Fibroblast of upper back skin (primary cell): ENCODE results near the gene MAP3K10.

Experiments
- DNase-seq: peaks from one replicate; pipeline ENCODE4 v3.0.0-alpha.2; 2013

The MAP3K10 gene

GRCh38 chr19:40234429-40235237 is 43.4 kb downstream of the MAP3K10 start:
- DNase-seq: no peak

- no peak for DNase-seq
Measured at GRCh38 chr19:40235238-40236025, 44.2 kb downstream of the MAP3K10 start.

GRCh38 chr19:40236026-40236355 is 44.8 kb downstream of the MAP3K10 start:
- DNase-seq: no peak

- no peak for DNase-seq
Measured at GRCh38 chr19:40236366-40236765, 45.1 kb downstream of the MAP3K10 start.

GRCh38 chr19:40237791-40238190 is 46.6 kb downstream of the MAP3K10 start:
- no peak for DNase-seq

GRCh38 chr19:40238775-40239174 is 47.5 kb downstream of the MAP3K10 start:
- DNase-seq: no peak

- DNase-seq: no peak
Measured at GRCh38 chr19:40239415-40240226, 48.4 kb downstream of the MAP3K10 start.

- DNase-seq: no peak
Measured at GRCh38 chr19:40240332-40240731, 49.1 kb downstream of the MAP3K10 start.

GRCh38 chr19:40241125-40241808 is 50.0 kb downstream of the MAP3K10 start:
- no peak for DNase-seq

GRCh38 chr19:40241809-40242384 is 50.7 kb downstream of the MAP3K10 start:
- DNase-seq: no peak

- DNase-seq: no peak
Measured at GRCh38 chr19:40242480-40242879, 51.3 kb downstream of the MAP3K10 start.

GRCh38 chr19:40243181-40243580 is 52.0 kb downstream of the MAP3K10 start:
- DNase-seq: no peak

GRCh38 chr19:40244579-40245317 is 53.5 kb downstream of the MAP3K10 start:
- DNase-seq: peak; percentile 11

- no peak for DNase-seq
Measured at GRCh38 chr19:40245506-40246128, 54.4 kb downstream of the MAP3K10 start.

- DNase-seq: no peak
Measured at GRCh38 chr19:40246292-40247073, 55.3 kb downstream of the MAP3K10 start.

- DNase-seq: no peak
Measured at GRCh38 chr19:40247178-40247577, 56.0 kb downstream of the MAP3K10 start.

GRCh38 chr19:40247735-40248262 is 56.6 kb downstream of the MAP3K10 start:
- no peak for DNase-seq

GRCh38 chr19:40249201-40249600 is 58.0 kb downstream of the MAP3K10 start:
- no peak for DNase-seq

GRCh38 chr19:40249781-40250180 is 58.6 kb downstream of the MAP3K10 start:
- no peak for DNase-seq

- no peak for DNase-seq
Measured at GRCh38 chr19:40251244-40251643, 60.0 kb downstream of the MAP3K10 start.
